ENCODE results near the gene SDC1.

DNA sequence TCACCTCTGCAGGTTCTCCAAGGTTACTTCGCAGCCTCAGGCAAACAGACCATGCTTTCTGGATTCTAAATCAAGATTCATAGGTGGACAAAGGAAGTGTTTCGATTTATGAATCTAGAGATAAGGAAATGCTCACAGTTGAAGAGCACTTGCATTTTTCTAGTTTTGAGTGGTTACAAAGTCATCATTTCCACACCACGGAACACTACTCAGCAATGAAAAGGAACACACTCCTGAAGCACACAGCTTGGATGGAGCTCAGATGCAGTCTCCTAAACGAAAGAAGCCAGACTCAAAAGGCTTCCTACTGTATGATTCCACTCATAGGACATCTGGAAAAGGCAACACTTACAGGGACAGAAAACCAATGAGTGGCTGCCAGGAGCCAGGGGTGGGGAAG is 31.7 kb downstream of the SDC1 start:
- TF ChIP-seq, protein P1, sequence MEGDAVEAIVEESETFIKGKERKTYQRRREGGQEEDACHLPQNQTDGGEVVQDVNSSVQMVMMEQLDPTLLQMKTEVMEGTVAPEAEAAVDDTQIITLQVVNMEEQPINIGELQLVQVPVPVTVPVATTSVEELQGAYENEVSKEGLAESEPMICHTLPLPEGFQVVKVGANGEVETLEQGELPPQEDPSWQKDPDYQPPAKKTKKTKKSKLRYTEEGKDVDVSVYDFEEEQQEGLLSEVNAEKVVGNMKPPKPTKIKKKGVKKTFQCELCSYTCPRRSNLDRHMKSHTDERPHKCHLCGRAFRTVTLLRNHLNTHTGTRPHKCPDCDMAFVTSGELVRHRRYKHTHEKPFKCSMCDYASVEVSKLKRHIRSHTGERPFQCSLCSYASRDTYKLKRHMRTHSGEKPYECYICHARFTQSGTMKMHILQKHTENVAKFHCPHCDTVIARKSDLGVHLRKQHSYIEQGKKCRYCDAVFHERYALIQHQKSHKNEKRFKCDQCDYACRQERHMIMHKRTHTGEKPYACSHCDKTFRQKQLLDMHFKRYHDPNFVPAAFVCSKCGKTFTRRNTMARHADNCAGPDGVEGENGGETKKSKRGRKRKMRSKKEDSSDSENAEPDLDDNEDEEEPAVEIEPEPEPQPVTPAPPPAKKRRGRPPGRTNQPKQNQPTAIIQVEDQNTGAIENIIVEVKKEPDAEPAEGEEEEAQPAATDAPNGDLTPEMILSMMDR (IDR thresholded peaks at IDR 0.05; ENCODE audit: poor library complexity): no peak
- TF ChIP-seq EZH2 (IDR thresholded peaks at IDR 0.05; ENCODE audit: borderline replicate concordance): no peak
